ENCODE results near the gene ERBB4.

- TF ChIP-seq CTCF (conservative IDR thresholded peaks at IDR 0.05; ENCODE audit: low read length) (no peak), EZH2phosphoT487 (IDR thresholded peaks at IDR 0.05; ENCODE audit: borderline replicate concordance, low read depth, low read length) (no peak)
Measured at GRCh38 chr2:211458974-211459373, 1079.6 kb downstream of the ERBB4 start.
